Inflammatory macrophage (primary cell): Measurements from ENCODE around the gene OPRD1.

Source experiments
- DNase-seq, 2 donors: peaks; one replicate each; pipeline ENCODE4 v3.0.0-alpha.2; 2020 to 2022

The OPRD1 gene

DNA sequence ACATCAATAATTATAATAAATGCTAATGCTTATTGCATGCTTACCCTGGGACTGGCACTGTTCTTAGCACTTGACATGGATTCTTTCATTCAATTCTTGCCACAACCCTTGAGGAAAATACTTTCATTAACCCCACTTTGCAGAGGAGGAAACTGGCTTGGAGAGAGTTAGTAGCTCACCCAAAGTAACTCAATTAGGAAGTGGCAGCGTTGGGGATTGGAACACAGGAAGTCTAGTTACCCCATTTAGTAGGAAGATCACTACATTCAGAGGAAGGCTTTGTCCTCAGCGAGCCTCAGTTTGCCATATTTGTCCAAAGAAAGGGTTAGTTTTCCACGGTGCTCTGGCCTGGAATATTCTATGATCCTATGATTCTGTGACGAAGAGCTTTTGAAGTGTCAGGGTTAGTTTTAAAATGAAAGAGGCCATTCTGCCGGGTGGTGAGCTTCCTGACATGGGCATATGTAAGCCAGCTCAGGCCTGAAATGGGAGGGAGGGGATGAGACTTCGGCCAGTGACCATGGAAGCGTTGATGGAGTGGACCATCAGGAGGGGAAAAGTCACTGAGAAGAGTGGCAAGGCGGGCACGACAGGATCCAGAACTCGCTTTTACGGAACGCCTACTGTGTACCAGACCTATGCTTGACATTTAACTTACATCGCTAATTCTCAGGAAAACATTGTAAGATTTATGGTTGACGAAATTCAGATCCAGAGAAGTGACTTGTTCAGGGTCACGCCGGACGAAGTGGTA is 74.2 kb downstream of the OPRD1 start:
- DNase-seq: peak; percentile 45 to 55

DNA sequence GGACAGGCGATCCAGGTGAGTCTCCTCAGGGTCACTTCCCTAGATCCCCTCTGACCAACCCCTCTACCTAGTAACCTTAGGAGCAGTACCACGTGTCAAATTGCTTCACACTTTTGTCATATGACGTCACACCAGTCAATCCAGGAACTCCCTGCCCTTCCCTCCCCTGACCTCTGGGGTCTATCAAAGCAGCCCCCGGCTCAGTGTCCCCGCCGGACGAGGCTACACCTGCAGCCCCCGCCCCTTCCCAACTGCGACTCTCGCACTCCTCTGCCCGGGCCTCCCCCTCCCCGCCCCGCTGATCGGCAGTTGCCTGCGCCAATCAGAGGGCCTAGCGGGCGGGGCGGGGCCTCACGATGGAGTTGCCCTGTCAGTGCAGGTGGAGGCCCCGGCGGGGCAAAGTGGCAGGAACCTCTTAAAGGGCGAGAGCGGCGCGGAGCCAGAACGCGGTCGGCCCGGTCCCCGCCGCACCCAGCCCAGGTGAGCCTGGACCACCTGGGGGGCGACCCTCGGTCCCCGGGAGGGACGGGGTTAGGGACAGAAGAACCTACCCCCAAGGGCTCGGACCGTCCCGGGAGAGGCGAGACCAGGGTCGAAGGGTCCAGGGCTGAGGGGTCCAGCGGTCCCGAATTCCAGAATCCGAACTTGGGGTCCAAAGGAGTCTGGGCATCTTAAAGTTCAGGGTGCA is 74.9 kb downstream of the OPRD1 start:
- DNase-seq: peak; percentile 84 to 89

DNA sequence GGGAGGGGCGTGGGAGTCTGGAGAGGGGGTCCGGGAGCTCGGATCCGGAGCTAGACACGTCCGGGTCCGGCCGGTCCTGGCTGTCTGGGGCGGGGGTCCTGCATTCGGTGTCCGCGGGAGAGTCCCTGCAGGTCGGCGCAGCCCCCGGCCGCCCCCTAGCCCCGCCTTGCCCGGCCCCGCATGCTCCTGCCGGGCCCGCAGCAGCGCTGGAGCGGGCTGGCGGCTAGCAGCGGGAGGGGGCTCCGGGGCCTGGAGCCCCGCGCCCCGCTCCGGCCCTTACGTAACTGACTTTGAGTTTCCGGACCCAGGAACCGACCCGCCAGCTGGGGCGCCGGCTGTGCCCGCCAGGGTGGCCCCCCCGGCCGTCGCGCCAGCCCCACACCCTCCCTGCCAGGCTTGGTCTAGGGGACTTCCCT is 75.5 kb downstream of the OPRD1 start:
- peak in 1 of 2 donors; percentile 11 for DNase-seq

DNA sequence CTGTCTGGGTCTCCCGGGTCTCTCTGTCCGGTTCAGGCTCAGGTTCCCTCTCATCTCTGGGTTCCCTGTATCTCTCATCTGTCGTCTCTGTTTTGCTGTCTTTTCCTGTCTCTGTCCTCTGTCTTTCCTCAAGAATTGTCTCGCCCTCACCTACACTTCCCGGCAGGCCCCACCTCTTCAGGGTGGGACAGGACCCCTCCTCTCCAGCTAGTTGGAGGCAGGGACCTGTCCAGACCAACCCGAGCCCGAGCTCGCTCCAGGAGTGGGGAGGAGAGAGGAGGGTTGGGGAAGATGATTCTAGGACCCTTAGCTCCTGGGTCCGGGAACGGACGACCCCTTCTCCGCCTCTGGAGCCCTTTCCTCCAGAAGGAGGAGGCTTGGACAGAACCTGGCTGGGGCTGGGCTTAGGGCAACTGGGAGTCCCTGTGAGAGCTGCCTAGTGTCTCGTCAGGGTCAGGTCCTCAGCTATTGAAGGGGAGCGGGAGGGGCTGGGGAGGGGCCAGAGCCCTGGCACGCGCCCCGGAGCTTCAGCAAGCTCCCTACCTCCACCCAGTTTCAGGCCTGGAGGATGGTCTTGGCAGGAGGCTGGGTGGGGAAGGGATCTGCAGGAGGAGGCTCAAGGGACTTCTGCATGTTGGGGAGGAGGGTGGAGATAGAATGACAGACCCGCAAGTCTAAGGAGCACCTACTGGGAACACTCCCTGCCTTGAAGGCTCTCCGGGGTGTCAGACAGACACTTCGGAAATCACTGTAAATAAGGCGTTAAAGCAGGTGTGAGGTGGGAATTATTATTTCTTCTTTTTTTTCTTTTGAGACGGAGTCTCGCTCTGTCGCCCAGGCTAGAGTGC is 76.1 kb downstream of the OPRD1 start:
- no peak for DNase-seq

DNA sequence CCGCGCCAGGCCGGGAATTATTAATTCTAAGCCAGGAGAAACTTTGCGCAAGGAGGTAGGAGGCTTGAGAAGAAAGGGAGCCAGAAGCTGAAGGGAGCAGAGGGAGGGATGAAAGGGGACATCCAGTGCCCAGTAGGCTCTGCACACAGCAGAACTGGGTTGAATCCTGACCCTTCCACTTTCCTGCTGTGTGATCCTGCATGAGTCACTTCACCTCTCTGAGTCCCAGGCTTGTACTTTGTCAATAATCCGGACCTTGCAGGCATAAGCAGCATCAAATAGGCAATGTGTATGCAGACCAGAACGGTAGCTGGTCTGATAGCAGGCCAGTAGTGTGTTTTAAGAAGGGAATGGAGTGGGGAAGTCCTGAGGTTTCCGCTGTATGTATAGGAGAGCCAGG is 76.9 kb downstream of the OPRD1 start:
- DNase-seq: no peak

DNA sequence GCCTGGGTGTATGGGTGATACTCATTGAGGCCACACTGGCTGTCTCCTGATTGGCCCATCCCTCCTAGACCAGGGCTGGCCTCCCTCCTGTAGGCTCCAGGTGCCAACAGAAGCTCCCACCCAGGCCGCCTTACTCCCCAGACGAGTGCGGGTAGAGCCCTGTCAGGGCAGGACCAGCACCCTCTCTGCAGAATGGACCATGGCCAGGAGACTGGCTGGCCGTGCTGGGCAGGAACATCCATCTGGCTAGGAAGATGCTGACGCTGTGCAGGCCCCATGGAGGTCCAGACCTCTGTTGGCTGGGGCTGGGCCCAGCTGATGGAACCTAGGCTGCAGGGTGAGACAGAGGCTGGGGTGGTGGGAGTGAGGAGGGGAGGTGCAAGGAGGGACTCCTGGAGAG is 77.4 kb downstream of the OPRD1 start:
- DNase-seq: no peak

DNA sequence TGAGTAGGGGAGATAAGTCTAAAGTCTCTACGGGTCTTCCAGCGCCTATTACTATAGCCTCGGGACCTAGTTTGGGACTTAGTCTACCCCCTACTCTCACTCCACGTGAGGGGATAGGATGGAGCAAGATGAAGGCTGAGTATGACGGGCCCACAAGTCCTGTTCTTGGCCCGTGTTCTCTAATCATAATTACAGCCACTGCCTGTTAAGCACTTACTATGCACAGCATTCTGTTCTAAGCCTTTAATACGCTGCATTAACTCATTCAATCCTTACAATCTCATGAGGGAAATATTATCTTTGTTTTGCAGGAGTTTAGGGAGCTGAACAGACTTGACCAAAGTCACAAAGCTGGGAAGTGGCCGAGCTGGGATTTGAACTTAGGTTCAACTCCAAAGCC is 78.5 kb downstream of the OPRD1 start:
- DNase-seq: no peak

DNA sequence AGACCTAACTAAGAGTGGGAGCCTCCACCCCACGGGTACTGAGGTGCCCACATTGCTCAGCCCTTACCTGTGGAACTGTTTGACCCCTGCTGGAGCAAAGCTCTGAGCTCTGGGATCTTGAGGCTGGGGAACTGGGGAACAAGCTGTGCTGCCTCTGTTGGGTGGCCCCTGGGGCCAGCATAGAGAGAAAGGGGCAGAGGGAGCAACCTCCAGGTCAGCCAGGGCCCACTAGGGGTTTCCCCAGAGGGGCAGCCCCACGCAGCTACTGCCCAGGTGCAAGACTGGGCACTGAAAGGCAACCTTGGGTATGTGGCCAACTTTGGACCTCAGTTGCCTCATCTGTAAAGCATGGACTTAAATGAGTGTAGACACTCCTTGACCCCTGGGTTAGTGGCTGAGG is 78.9 kb downstream of the OPRD1 start:
- no peak for DNase-seq

DNA sequence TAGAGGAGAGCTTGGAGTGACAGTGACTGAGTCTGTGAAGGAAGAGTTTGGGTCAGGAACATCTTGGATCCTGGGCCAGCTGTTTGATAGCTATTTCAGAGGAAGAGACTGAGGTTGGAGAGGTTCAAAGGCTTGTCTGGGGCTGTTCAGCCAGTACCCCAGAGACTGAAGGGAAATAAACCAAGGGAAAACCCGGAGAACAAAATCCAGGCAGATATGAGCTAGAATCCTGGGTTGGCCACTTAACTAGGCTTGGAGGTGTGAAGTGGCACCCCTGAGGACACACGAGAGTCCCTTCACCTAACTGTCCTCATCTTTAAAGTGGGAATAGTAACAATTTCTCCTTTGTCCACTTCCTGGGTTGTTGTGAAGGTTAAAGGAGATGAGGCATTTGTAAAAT is 79.3 kb downstream of the OPRD1 start:
- no peak for DNase-seq

DNA sequence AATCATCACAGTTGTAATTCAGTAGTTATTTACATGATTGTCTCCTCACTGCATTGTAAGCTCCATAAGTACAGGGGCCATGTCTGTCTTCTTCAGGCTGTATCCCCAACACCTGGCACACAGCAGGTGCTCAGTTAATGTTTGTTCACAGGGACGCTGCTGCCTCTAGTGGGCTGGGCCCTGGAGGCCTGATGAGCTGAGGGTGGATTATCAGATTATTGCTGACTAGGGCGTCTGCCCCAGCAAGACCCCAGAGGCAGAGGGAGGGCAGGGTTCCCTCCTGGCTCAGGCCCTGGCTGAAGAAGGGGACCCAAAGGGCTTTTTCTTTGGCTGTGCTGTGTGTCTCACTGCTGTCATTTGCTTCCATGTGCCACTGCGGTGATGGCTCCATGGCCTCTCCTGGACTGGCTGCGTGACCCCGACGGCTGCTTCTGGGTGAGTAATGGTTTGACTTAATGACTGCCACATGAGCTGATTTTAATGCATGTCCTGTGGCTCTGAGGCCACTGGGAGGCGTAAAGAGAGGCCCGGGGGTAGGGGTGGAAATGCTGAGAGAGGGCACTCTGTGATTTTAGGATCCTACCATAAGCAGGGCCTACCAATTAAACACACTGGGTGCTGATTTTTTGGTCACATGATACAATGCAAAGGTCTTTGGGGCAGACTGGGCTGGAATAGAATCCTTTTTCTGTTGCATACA is 81.6 kb downstream of the OPRD1 start:
- DNase-seq: no peak

DNA sequence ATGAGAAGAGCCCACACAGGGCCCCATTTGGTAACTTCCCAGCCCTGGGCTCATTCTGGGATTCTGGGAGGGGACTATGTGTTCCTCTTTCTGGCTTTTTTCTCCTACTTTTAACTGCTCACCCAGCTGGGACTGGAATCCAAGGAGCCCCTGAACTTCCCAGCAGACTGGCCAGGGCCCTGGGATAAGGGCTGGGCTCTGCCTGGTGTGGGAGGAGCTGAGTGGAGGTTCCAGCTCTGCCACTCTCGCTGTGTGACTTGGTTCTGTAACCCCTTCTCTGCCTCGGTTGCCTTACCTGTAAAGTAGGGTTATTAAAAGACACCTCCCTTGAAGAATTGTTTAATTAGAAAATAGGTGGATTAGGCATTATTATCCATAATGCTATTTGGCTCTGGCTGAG is 82.8 kb downstream of the OPRD1 start:
- DNase-seq: no peak

DNA sequence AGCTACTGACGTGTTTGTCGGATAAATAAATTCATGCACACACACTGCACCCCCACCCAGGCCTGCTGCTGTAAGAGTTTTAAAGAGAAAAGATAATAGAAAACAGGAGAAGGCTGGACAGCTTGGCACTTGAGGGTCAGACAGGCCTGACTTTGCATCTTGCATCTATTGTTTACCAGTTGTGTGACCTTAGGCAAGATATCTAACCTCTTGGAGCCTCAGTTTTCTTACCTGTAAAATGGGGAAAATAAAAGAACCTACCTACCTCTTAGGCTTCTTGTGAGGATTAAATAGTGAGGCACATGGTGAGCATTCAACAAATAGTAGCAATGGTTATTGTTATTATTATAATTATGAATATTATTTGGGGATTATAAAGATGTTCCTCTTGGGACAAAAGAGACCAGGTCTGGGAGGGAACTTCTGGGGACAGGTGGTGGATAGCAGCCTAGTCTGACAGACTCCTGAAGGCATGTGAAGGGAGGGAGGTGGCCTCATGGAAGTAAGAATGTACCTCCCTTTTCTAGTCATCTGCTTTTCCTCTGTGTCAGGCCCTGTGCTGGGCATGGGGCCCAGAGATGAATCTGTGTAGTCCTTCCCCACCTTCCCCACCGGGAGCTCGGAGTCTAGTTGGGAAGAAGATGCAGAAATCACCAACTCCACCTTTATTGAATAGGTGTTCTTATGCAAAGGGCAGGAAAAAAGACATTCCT is 84.1 kb downstream of the OPRD1 start:
- no peak for DNase-seq

DNA sequence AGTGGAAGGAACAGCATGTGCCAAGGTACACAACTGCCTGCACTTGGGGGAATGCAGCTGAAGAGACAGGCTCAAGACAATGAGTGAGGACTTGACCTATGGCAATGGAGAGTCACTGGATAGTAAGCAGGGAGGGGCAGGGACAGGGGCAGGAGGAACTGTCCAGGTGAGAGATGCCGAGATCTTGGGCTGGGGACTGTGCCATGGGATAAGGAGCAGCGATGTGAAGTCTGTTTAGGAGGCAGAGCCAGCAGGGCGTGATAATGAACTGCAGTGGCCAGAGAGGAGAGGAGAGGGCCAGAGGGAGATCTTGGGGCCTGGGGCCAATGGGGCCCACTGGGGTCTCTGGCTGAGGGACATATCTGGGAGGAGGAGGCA is 84.6 kb downstream of the OPRD1 start:
- DNase-seq: no peak

DNA sequence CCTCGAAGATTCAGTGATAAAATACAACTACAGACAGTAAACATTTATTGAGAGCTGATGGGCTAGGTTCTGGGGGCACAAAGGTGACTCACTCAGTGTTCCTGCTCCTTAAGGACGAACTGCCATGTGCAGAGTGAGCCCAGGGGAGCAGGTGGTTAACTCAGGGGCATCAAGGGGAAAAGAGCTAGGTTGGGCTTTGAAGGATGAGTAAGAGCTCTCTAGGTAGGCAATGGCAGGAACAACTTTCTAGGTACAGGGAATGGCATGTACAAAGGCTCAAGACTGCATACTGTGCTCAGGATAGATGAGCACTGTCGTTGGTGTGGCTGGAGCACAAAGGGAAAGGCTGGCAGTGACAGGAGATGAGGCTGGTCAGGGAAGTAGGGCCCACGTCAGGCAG is 85.8 kb downstream of the OPRD1 start:
- no peak for DNase-seq

DNA sequence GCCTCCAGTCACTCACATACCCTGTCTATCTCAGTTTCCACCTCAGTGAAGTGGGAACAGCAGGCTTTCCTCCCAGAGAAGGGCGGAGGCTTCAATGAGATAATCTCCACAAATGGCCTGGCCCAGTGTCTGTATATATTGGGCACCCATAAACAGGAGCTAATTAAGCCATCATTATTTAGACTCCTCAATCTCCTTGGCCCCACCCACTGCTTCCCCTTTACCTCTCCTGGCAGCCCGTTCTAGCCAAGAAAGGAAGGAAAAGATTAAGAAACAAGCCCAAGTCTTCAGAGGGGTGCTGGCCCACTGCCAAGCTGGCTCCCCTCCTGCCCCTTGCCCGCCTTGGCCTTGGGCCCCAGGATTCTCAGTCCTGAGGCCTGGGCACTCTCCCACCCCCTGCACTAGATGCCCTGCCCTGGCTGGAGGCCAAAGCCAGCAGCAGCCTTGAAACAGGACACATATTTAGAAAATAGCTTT is 86.5 kb downstream of the OPRD1 start:
- no peak for DNase-seq

DNA sequence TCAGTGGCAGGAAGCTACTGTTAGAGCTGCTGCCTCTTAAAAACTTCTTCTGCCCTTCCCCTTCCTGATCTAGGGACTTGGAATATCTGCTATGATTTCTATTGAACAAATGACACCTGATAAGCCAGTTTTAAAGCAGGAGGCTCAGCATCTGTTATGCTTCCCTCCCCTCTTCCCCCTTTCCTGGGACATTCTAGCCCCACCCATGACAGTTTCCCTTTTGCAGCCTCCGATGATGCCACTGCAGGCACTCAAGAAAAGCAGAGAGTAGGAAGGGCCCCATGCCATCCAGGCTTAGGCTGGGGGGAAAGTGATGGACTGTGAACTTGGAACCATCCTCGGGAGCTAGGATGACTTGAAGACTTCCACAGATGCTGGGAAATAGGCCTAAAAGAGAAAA is 87.3 kb downstream of the OPRD1 start:
- peak in 1 of 2 donors; percentile 8 for DNase-seq

DNA sequence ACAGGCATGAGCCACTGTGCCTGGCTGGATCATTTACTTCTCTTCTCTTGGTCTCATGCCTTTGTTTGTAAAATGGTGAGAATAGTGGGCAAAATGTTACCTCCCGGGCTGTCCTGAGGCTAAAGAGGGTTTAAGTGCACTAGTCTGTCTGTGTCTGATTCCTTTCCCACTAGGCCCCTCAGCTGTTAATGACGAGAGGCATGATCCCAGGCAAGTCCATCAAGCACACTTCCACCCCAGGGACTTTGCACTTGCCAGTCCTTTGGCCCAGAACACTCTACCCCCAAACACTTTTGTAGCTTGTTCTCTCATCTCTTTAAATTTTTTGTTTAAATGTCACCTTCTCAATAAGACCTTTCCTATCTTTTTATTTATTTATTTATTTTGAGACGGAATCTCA is 88.6 kb downstream of the OPRD1 start:
- DNase-seq: no peak

DNA sequence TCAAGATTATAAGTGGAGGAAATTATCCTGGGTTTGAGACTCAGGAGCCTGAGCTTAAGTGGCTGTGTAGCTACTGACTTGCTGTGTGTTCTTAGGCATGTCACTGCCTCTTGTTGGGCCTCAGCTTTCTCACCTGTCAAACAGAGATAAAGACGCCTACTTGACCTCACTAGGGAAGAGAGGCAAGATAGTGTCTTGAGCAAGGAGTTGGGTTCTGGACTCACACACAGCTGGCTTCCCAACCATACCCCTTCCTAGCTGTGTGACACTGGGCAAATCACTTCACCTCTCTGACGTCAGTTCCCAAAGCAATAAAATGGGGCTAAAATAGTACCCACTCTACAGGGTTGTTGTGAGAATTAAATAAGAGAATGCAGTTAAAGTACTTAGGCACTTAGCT is 90.8 kb downstream of the OPRD1 start:
- DNase-seq: no peak

DNA sequence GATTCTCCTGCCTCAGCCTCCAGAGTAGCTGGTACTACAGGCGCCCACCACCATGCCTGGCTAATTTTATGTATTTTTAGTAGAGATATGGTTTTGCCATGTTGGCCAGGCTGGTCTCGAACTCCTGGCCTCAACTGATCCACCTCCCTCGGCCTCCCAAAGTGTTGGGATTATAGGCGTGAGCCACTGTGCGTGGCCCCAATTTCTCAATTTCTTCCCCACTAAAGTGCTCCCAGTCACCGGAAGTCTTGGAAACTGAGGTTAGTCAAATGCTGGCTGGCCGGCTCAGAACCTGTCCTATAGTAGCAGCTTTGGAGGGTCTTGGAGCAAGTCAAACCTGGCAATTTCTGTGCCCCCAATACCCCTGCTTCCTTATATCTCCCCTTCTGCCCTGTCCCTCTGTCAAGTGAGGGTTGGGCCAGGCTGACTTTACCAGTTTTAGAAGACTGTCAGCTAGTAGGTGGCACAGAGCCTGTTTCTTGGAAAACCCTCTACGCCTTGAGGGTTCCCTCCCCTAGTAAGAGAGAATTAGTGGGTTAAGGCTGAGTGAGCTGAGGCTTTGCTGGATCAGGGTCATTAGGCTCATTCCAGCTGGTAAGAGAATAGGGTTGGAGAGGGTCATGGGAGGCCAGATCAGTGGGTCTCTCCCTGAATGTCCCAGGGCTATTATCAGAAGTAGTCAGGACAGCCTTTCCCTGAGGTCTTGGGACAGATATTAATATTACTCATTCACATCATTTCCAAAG is 94.1 kb downstream of the OPRD1 start:
- DNase-seq: no peak

DNA sequence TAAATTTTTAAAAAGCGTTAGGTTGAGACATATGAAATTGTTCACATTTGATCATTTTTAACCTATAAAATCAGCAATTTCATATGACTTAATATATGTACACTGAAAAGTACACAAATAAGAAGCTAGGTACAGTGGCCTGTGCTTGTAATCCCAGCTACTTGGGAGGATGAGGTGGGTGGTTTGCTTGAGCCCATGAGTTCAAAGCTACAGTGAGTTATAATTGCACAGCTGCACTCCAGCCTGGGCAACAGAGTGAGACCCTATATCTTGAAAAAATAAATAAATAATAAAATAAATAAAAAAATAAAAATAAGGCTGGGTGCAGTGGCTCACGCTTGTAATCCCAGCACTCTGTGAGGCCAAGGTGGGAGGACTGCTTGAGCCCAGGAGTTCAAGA is 97.2 kb downstream of the OPRD1 start:
- no peak for DNase-seq

DNA sequence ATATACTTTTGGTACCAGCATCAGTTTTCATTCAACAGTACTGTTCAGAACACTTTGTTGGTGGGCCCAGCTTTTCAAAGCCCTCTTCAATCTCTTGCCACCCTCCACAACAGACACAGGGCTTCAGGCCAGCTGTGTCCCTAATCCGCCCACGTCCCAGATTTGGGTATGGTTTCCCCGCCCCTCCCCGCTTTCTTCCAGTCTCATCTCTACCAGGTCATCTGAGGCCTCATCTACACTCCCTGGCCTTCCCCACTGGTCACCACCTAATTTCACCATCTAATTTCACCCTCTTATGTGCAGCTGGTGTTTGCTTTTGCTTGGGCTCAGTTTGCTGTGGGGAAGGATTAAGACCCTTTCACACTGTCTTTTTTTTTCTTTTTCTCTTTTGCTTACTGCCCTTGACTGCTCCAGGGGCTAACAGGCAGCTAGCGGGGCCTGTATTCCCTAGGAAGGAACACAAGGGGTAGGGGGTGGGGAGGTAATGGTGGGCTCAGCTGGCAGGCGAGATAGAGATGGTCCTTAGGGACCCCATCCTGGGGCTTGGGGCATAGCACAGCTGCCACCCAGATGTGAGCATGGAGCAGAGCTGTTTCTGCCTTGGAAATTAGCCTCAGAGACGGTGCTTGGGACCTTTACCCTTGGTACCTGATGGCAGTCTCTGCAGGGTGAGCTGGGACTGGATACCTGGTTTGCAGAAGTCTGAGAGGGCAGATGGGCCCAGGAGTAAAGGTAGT is 98.6 kb downstream of the OPRD1 start:
- no peak for DNase-seq
